Gastroesophageal sphincter (tissue), 4 donors: ENCODE results near the gene MAP2K6. TPM values are rescaled to one million over a fixed set of nuclear protein-coding genes. Genes with fewer than 3 reads are reported as not detected.

Source experiments
- ATAC-seq: fragments of 150-250 bp; one replicate; pipeline ENCODE4 v1.9.1; 2016; ENCODE audit warnings: mild to moderate bottlenecking, moderate library complexity
- H3K27ac ChIP-seq, 4 donors: fragments of 200-600 bp; sonication (generic) in 3 of 4; 1 replicate in 3 of 4; 2 replicates in 1 of 4; pipeline ENCODE4 v1.5.1; 2016 to 2019
- H3K27me3 ChIP-seq: fragments of 200-600 bp; sonication (generic); one replicate; pipeline ENCODE4 v1.5.1; 2019
- H3K36me3 ChIP-seq, 2 donors: fragments of 200-600 bp; sonication (generic); one replicate each; pipeline ENCODE4 v1.5.1; 2019; ENCODE audit warnings: control low read depth in 1 of 2
- H3K4me1 ChIP-seq, 3 donors: fragments of 200-600 bp; sonication (generic); 1 replicate in 2 of 3; 2 replicates in 1 of 3; pipeline ENCODE4 v1.5.1; 2016 to 2019; ENCODE audit warnings: control low read depth in 2 of 3
- H3K4me3 ChIP-seq, 2 donors: fragments of 200-600 bp; sonication (generic); one replicate each; pipeline ENCODE4 v1.5.1; 2019; ENCODE audit warnings: mild to moderate bottlenecking in 1 of 2, moderate library complexity in 1 of 2
- H3K9me3 ChIP-seq, 3 donors: fragments of 200-600 bp; sonication (generic); one replicate each; pipeline ENCODE4 v1.5.1; 2017 to 2019; ENCODE audit warnings: control low read depth in 2 of 3
- CTCF ChIP-seq, 4 experiments: fragments of 200-600 bp in 2 of 4; fragments of 450-650 bp in 2 of 4; sonication (generic) in 1 of 4; IDR thresholded peaks; one replicate each; pipeline ENCODE4 v1.5.1; 2017 to 2019; ENCODE audit warnings: antibody characterized with exemption in 4 of 4, mild to moderate bottlenecking in 2 of 4, moderate library complexity in 2 of 4
- EP300 ChIP-seq: sonication (generic); formaldehyde crosslinking; IDR thresholded peaks from one replicate; pipeline ENCODE4 v1.6.1; 2017; ENCODE audit warnings: antibody characterized with exemption, mild to moderate bottlenecking
- POLR2A ChIP-seq, 2 donors: fragments of 450-650 bp; IDR thresholded peaks; one replicate each; pipeline ENCODE4 v1.6.1; 2017; ENCODE audit warnings: antibody characterized with exemption in 2 of 2, mild to moderate bottlenecking in 2 of 2, moderate library complexity in 1 of 2
- POLR2AphosphoS5 ChIP-seq: sonication (generic); formaldehyde crosslinking; IDR thresholded peaks from one replicate; pipeline ENCODE4 v1.6.1; 2017; ENCODE audit warnings: antibody characterized with exemption
- WGBS, 2 donors: methylation state at CpG; one replicate each; pipeline ENCODE4 v1.1.5; 2018; ENCODE audit warnings: low coverage in 1 of 2; 5-methylcytosine and 5-hydroxymethylcytosine counted together
- total RNA-seq, 4 donors: library from RNA; depleted of rRNA; stranded (reverse); fragments of >200 nt; gene quantifications; one replicate each; pipeline ENCODE4 v1.1.0, GENCODE V29; 2016

MAP2K6 gene
- total RNA-seq, 4 donors from 2014 or later = 0.69 to 8.7 (median 2.4) TPM

GRCh38 chr17:69574257-69575197 lies 160.0 kb downstream of the MAP2K6 start:
- WGBS, 2 donors = 34 to 43% methylated on average over 10 of the region's 10 CpGs
- Histone ChIP-seq H3K27ac (peak overlapping the region; percentile 35 to 73 (median 70)), H3K4me1 (peaks cover 5 to 30% (median 19%) of the 10 kb centered on the region in 3 donors), H3K9me3 (no peaks in the 10 kb centered on the region), H3K36me3 (no peaks in the 10 kb centered on the region), H3K27me3 (no peaks in the 10 kb centered on the region), H3K4me3 (no peak overlapping the region)
- peak; percentile 71 for ATAC-seq
- no peak for TF ChIP-seq EP300
- TF ChIP-seq POLR2AphosphoS5 = peak; percentile 38
- no peak for TF ChIP-seq CTCF (IDR thresholded peaks at IDR 0.05)

GRCh38 chr17:69575346-69575761 lies 160.9 kb downstream of the MAP2K6 start:
- Histone ChIP-seq H3K4me1 (peaks cover 5 to 29% (median 19%) of the 10 kb centered on the region in 3 donors), H3K27me3 (no peaks in the 10 kb centered on the region), H3K9me3 (no peaks in the 10 kb centered on the region), H3K36me3 (no peaks in the 10 kb centered on the region), H3K27ac (peak overlapping the region; percentile 29 to 73 (median 70)), H3K4me3 (no peak overlapping the region)
- peak; percentile 68 for ATAC-seq
- peak; percentile 21 for TF ChIP-seq POLR2AphosphoS5
- TF ChIP-seq EP300 = no peak
- no peak for TF ChIP-seq POLR2A (IDR thresholded peaks at IDR 0.05)
- TF ChIP-seq CTCF (IDR thresholded peaks at IDR 0.05) = no peak
- 8% methylated on average over 2 of the region's 2 CpGs for whole genome bisulfite sequencing, 2 donors

GRCh38 chr17:69577098-69577497 lies 162.6 kb downstream of the MAP2K6 start:
- no peak for ATAC-seq
- WGBS, 2 donors = 96 to 97% methylated on average over 6 to 7 of the region's 7 CpGs
- no peak overlapping the region for H3K27ac ChIP-seq
- no peaks in the 10 kb centered on the region for H3K9me3 ChIP-seq
- H3K27me3 ChIP-seq = no peaks in the 10 kb centered on the region
- no peak overlapping the region for H3K4me3 ChIP-seq
- H3K4me1 ChIP-seq = peaks cover 5 to 29% (median 19%) of the 10 kb centered on the region in 3 donors
- no peaks in the 10 kb centered on the region for H3K36me3 ChIP-seq
- no peak for TF ChIP-seq POLR2A (IDR thresholded peaks at IDR 0.05)
- no peak for TF ChIP-seq POLR2AphosphoS5
- TF ChIP-seq CTCF (IDR thresholded peaks at IDR 0.05) = no peak

- no peaks in the 10 kb centered on the region for H3K9me3 ChIP-seq
- TF ChIP-seq POLR2AphosphoS5 (no peak), EP300 (no peak), POLR2A (IDR thresholded peaks at IDR 0.05) (no peak), CTCF (IDR thresholded peaks at IDR 0.05) (no peak)
- H3K27me3 ChIP-seq = no peaks in the 10 kb centered on the region
- H3K36me3 ChIP-seq = no peaks in the 10 kb centered on the region
- peaks cover 5 to 26% (median 19%) of the 10 kb centered on the region in 3 donors for H3K4me1 ChIP-seq
- no peak overlapping the region for H3K27ac ChIP-seq
- no peak for ATAC-seq
- 90 to 100% methylated on average over 2 to 4 of the region's 4 CpGs for WGBS, 2 donors
- H3K4me3 ChIP-seq = no peak overlapping the region
Observed at GRCh38 chr17:69578385-69578936, 164.0 kb downstream of the MAP2K6 start.
